ENCODE results near the gene USP50.
"Not testable (repeated sequence)": the region's sequence is repeated elsewhere in the genome, so short reads cannot be mapped to it uniquely, and the experiment has no call there.

The USP50 gene

DNA sequence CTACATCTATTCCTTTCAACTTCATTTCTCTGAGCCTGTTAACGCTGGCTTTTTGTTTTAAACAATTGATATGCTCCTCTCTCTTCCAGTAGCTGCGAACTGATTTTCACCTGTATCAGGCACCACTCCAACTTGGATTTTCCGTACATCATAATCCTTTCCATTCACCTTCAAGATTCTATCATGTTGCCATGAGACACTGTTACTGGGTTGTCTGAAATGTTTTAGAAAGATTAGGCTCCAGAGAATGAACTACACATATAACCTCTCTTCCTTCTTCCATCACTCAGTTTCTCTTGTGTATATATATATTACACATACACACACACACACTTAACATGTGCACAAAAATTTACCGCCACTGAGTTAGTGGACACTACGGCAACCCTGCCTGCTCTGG, at the start of gene USP50:
TSS of gene USP50 (minus strand) at position 101 of the 400 bp plus-strand sequence. CDS start 141 bp downstream, outside the sequence.
- DNase-seq: no peak

DNA sequence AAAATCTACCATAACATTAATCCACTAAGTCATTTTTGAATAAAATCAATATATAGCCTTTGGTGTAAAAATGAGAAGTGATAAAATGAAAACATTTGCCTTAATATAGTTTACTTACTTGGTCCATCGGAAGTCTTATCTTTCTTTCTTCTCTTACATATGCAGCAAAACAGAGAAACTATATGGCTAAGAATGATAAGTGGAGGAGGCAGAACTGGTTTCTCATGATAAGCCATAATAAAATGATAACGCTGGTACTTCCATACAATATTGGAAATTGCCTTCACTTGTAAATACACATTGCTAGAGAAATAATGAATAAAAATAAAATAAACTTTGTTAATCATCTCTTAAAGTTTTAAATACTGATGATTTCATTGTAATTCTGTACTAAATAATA, 47.8 kb upstream of the USP50 start:
- DNase-seq: no peak

DNA sequence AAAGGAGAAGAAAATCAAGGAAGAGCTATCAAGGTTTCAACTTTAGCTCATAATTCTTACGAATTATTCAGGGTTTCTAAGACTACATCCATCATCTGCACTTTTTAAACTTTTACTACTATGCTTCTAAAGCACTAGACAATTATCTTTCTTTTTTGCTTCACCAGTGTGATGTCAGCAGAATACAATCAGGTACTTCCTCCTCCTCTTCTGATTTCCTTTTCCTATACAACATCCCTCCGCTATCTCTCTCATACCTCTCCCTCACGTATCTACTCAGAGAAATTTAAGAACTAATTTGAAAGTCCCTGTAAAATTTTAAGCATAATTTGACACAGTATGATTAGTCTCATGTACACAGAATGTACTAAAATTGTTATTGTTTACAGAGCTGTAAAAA, 47.3 kb upstream of the USP50 start:
- DNase-seq: no peak

DNA sequence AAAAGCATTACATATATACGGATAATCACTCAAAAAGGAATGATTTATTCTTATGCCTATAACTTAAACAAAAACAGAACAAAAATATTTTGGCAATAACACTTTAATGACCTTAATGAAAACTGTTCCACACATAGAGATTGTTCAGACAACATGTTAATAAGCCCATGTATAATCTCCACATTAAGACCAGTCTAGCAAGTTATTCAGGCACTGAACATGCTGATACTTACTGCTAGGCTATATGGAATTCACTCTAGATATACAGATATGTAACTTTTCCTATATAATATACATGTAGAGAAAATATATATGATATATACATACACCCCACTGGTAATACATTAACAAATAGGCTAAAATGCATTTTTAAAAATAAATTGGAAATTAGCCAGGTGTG, 43.8 kb upstream of the USP50 start:
- no peak for DNase-seq

DNA sequence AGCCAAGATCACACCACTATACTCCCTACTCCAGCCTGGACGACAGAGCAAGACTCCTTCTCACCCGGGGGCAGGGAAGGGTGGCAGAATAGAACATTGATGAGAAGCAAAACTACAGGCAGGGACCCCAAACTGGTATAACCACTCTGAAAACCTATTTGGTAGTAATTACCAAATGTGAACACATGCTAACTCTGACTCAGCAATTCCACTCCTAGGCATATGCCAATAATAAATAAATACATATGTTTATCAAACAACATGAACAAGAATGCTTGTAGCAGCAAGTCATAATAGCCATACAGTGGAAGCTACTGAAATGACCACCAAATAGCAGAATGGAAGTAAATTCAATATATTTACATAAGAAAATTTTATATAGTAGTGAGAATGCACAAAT, 31.0 kb upstream of the USP50 start:
- DNase-seq: no peak

DNA sequence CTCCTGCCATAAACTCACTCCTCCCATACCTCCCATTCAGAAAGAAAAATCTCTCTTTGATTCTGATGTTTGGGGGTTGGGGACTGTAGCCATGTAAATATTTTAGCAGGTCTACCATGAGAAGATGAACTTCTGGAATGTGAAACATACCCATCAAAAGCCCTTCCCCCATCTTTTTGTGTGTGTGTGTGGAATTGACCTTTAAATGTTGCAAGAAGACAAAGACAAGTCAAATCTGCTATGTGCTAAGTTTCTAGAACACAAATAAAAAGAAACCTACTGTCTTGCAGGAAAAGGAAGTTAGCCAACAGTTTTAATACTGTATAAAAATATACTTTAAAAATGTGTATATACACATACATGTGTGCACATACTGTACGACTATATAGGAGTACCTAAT, 29.7 kb upstream of the USP50 start:
- DNase-seq: no peak

GRCh38 chr15:50573842-50574241, 27.4 kb upstream of the USP50 start:
- DNase-seq: not testable (repeated sequence)

GRCh38 chr15:50563756-50564155, 17.3 kb upstream of the USP50 start:
- DNase-seq: no peak

DNA sequence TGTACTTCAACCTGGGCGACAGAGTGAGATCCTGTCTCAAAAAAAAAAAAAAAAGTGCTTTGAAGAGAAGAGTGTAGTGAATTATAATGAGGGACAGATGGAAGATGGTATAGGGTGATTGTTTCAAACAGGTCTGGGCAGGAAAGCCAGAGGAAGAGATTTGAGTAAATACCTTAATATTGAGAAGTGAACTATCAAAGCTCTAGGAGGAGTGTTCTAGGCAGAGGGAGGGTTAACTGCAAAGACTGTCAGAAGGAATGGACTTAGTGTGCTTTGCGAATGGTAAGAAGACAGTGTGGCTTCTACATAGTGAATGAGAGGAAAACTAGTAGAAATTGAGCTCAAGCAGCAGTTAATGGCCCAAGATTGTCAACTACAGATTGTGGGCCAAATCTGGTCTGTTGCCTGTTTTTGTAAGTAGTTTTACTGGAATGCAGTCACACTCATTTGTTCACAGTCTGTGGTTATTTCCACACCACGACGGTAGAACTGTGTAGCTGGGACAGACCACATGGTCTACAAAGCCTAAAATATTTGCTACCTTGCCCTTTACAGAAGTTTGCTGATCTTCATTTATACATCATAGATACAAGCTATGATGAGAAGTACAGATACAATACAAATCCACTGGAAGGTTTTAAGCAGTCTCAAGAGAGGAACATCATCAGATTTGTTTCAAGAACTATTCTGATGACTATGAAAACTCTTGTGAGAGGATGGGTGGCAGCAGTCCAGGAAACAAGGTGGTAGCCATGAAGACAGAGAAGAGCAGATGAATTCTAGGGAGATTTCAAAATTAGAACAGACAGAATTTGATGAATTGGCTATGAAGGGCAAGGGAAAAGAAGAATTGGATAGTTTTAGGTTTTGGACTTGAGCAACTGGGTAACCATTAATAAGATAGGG, 16.5 kb upstream of the USP50 start:
- DNase-seq: no peak

DNA sequence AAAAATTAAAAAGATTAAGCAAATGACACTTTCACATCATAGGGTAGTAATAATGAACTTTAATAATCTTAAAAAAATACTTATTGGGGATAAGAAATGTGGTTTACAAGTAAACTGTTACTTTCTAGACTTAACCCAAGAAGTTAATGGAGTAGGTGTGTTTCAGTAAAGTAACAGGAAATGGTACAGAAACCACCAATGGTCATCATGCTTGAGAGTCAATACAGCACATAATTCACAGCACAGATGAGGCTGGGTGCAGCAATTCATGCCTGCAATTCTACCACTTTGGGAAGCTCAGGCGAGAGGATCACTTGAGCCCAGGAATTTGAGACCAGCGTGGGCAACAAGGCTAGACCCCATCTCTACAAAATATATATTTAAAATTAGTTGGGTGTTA, 11.5 kb upstream of the USP50 start:
- DNase-seq: no peak

GRCh38 chr15:50556642-50557371, 10.3 kb upstream of the USP50 start:
- DNase-seq: no peak

- no peak for DNase-seq
Observed at GRCh38 chr15:50552238-50552637, 5.8 kb upstream of the USP50 start.

DNA sequence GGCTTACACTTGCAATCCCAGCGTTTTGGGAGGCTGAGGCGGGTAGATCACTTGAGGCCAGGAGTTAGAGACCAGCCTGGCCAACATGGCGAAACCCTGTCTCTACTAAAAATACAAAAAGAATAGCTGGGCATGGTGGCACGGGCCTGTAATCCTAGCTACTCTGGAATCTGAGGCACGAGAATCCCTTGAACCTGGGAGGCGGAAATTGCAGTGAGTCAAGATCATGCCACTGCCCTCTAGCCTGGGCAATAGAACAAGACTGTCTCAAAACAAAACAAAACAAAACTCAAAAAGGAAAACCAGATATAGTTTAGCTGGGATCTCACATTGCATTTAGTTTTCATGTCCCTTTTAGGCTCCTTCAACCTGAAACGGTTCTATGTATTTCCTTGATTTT, 2.9 kb upstream of the USP50 start:
- DNase-seq: no peak

GRCh38 chr15:50544368-50544767, 2.1 kb downstream of the USP50 start:
- no peak for DNase-seq

- DNase-seq: no peak
Observed at GRCh38 chr15:50543556-50543955, 2.9 kb downstream of the USP50 start.

GRCh38 chr15:50542887-50543210, 3.6 kb downstream of the USP50 start:
- DNase-seq: no peak

- DNase-seq: no peak
Observed at GRCh38 chr15:50531766-50532165, 14.7 kb downstream of the USP50 start.

- no peak for DNase-seq
Observed at GRCh38 chr15:50531163-50531562, 15.3 kb downstream of the USP50 start.

DNA sequence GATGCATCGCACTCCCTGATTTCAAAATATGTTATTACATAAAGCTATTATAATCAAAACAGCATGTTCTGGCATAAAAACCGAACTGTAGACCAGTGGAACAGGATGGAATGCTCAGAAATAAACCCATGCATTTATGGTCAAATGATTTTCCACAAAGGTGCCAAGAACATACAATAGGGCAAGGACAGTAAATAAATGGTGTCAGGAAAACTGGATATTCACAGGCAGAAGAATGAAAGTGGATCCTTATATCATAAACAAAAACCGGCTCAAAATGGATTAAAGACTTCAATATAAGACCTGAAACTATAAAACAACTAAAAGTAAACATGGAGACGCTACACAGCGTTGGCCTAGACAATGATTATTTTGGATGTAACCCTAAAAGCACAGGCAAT, 22.6 kb downstream of the USP50 start:
- DNase-seq: no peak

GRCh38 chr15:50519740-50520425, 26.6 kb downstream of the USP50 start:
- no peak for DNase-seq

- no peak for DNase-seq
Observed at GRCh38 chr15:50513001-50513400, 33.5 kb downstream of the USP50 start.

GRCh38 chr15:50506121-50506520, 40.3 kb downstream of the USP50 start:
- no peak for DNase-seq

GRCh38 chr15:50505656-50506055, 40.8 kb downstream of the USP50 start:
- not testable (repeated sequence) for DNase-seq

DNA sequence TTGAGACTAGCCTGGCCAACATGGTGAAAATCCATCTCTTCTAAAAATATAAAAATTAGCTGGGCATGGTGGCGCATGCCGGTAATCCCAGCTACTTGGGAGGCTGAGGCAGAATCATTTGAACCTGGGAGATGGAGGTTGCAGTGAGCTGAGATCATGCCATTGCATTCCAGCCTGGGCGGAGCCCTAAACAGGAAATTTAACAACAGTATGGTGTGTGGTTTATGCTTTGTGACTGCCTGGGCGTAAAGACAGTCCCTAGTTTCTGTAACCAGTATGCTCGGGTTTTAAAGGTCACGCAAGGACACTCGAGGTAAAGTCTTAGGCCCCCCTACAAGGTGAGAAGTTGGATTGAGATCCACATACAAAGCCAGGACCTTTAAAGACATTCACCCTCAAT, 43.3 kb downstream of the USP50 start:
- DNase-seq: no peak

Measured in activated naive CD4-positive, alpha-beta T cell treated with anti-CD3 and anti-CD28 coated beads, Interleukin-2, amount 50 U/mL, for 16 hours (primary cell).